Stomach (tissue), 9 donors: Measurements from ENCODE around the gene KRT5. TPM values are rescaled to one million over a fixed set of nuclear protein-coding genes. Genes with fewer than 3 reads are reported as not detected.
A peak's percentile ranks its signal among the peaks of the same experiment; 100 is the strongest.

Experiments
- DNase-seq, 2 donors: peaks; one replicate each; pipeline versions ENCODE4 v3.0.0 to v3.0.0-alpha.2; 2013 to 2019
- H3K27ac ChIP-seq, 5 donors: fragments of 200-600 bp in 4 of 5; sonication (generic) in 4 of 5; one replicate each; pipeline ENCODE4 v1.5.1; 2013 to 2019; ENCODE audit warnings: mild to moderate bottlenecking in 1 of 5, moderate library complexity in 1 of 5
- H3K27me3 ChIP-seq, 3 donors: fragments of 200-600 bp; sonication (generic); one replicate each; pipeline ENCODE4 v1.5.1; 2017 to 2019; ENCODE audit warnings: mixed run types in 1 of 3
- H3K36me3 ChIP-seq, 4 donors: fragments of 200-600 bp; sonication (generic); 1 replicate in 3 of 4; 2 replicates in 1 of 4; pipeline ENCODE4 v1.5.1; 2016 to 2019
- H3K4me1 ChIP-seq, 4 donors: fragments of 200-600 bp; sonication (generic); one replicate each; pipeline ENCODE4 v1.5.1; 2016 to 2019
- H3K4me3 ChIP-seq, 4 donors: fragments of 200-600 bp; sonication (generic) in 3 of 4; one replicate each; pipeline ENCODE4 v1.5.1; 2016 to 2019; ENCODE audit warnings: mild to moderate bottlenecking in 1 of 4
- H3K9me3 ChIP-seq, 4 donors: fragments of 200-600 bp; sonication (generic); one replicate each; pipeline ENCODE4 v1.5.1; 2016 to 2019
- CTCF ChIP-seq, 7 experiments: fragments of 450-650 bp in 4 of 7; fragments of 200-600 bp in 3 of 7; sonication (generic) in 3 of 7; IDR thresholded peaks; one replicate each; pipeline ENCODE4 v1.5.1; 2016 to 2019; ENCODE audit warnings: antibody characterized with exemption in 7 of 7, control low read depth in 2 of 7, mild to moderate bottlenecking in 1 of 7
- EP300 ChIP-seq: sonication (generic); formaldehyde crosslinking; IDR thresholded peaks from one replicate; pipeline ENCODE4 v1.6.1; 2017; ENCODE audit warnings: antibody characterized with exemption
- POLR2A ChIP-seq, 4 donors: fragments of 450-650 bp; IDR thresholded peaks; one replicate each; pipeline ENCODE4 v1.6.1; 2016; ENCODE audit warnings: antibody characterized with exemption in 4 of 4, control low read depth in 2 of 4, mild to moderate bottlenecking in 1 of 4, moderate library complexity in 1 of 4
- POLR2AphosphoS5 ChIP-seq, 3 donors: sonication (generic); formaldehyde crosslinking; IDR thresholded peaks; one replicate each; pipeline ENCODE4 v1.6.1; 2016; ENCODE audit warnings: antibody characterized with exemption in 3 of 3
- WGBS, 5 donors: extraction: QIAGEN DNeasy Blood & Tissue Kit in 3 of 5; methylation state at CpG; one replicate each; pipeline versions ENCODE4 v1.1.5 to v1.1.7; 2013 to 2018; 5-methylcytosine and 5-hydroxymethylcytosine counted together
- intact Hi-C: fragments of 100-400 bp; cut with DNase I; formaldehyde crosslinking; loops from one replicate; pipeline ENCODE4 v1.15.1; 2023; ENCODE audit warnings: low total_unique reads
- polyA plus RNA-seq, 3 donors: library from polyadenylated mRNA; stranded (reverse); fragments of 200-250 nt; gene quantifications; one replicate each; pipeline ENCODE4 v1.2.3, GENCODE V29; 2013
- total RNA-seq, 5 donors: library from RNA; depleted of rRNA; stranded (reverse); fragments of >200 nt; gene quantifications; one replicate each; pipeline versions ENCODE4 v1.1.0 to v1.2.3, GENCODE V29; 2014 to 2016
- donor health status: healthy with polysubstance abuse.
- donor health status: Bipolar disorder and iron deficiency.
- donor health status: healthy.

Gene KRT5
- total and polyA plus RNA-seq, 8 donors = 0.89 to 2,165 (median 9.6) TPM; not detected in 4

DNA sequence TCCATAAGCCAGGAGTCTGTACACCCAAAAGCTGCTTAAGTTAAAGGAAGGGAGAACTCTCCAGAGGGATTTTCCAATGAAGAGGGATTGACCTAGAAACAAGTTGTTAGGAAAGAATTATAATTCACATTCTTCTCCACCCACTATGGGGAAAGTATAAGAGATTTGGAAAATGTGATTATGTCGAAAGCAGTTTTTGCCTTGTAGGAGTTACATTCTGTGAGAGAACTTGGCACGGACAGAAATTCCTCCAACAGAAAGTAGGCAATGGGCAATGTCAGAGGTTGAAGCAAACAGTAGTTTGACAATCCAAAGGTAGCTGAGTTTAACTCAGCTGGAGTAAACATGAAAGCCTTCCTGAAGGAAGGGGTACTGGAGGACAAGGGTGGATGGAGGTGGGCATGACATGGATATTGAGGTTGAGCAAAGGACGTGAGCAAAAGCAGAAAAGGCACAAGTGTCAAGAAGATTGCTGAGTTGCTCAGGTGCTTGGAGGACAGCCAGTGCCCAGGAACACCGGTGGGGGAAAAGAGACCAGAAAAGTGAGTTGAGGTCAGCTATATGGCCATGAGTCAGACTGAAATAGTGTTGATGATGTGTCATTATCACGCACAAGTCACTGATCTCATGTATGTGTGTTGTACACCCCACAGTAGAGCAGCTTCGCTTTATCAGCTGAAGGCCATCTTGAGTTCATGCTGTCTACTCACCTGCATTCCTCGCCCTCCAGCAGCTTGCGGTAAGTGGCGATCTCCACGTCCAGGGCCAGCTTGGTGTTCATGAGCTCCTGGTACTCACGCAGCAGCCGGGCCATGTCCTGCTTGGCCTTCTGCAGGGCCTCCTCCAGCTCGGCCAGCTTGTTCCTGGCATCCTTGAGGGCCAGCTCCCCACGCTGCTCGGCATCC lies 4.0 kb downstream of the KRT5 start:
- peaks cover 0 to 16% (median under 1%) of the 10 kb centered on the region in 4 donors for H3K4me1 ChIP-seq
- H3K27ac ChIP-seq = no peak overlapping the region
- peak in 1 of 2 donors; percentile 28 for DNase-seq
- no peak overlapping the region for H3K4me3 ChIP-seq
- intact Hi-C loops = no loop called here
- peaks cover 0 to 16% (median 0%) of the 10 kb centered on the region in 3 donors for H3K27me3 ChIP-seq
- WGBS, 5 donors = 78 to 82% (median 81%) methylated on average over 15 of the region's 15 CpGs
- TF ChIP-seq POLR2A (IDR thresholded peaks at IDR 0.05) (no peak), EP300 (no peak), POLR2AphosphoS5 (IDR thresholded peaks at IDR 0.05) (no peak), CTCF (IDR thresholded peaks at IDR 0.05) (no peak)
- no peaks in the 10 kb centered on the region for H3K36me3 ChIP-seq
- H3K9me3 ChIP-seq = peaks cover 0 to 3% (median 0%) of the 10 kb centered on the region in 4 donors

- Histone ChIP-seq H3K4me1 (peaks cover 0 to 16% (median 0%) of the 10 kb centered on the region in 4 donors), H3K27me3 (peaks cover 0 to 12% (median 0%) of the 10 kb centered on the region in 3 donors), H3K27ac (no peak overlapping the region), H3K36me3 (no peaks in the 10 kb centered on the region), H3K4me3 (no peak overlapping the region), H3K9me3 (peaks cover 0 to 5% (median 0%) of the 10 kb centered on the region in 4 donors)
- intact Hi-C loops = no loop called here
- 87 to 98% (median 92%) methylated on average over 1 of the region's 1 CpG for WGBS, 5 donors
- DNase-seq = no peak
- TF ChIP-seq POLR2A (IDR thresholded peaks at IDR 0.05) (no peak), POLR2AphosphoS5 (IDR thresholded peaks at IDR 0.05) (no peak), CTCF (IDR thresholded peaks at IDR 0.05) (no peak), EP300 (no peak)
These were observed 4.9 kb downstream of the KRT5 start for GRCh38 chr12:52515319-52515646.

- 89 to 93% (median 92%) methylated on average over 10 to 14 of the region's 14 CpGs for WGBS, 5 donors
- Histone ChIP-seq H3K36me3 (no peaks in the 10 kb centered on the region), H3K4me1 (peaks cover 0 to 16% (median 0%) of the 10 kb centered on the region in 4 donors), H3K27ac (no peak overlapping the region), H3K4me3 (no peak overlapping the region), H3K27me3 (peaks cover 0 to 6% (median 0%) of the 10 kb centered on the region in 3 donors), H3K9me3 (peaks cover 0 to 5% (median 0%) of the 10 kb centered on the region in 4 donors)
- intact Hi-C loops = no loop called here
- no peak for DNase-seq
- TF ChIP-seq EP300 (no peak), POLR2AphosphoS5 (IDR thresholded peaks at IDR 0.05) (no peak), CTCF (IDR thresholded peaks at IDR 0.05) (no peak), POLR2A (IDR thresholded peaks at IDR 0.05) (no peak)
These were observed 5.5 kb downstream of the KRT5 start for GRCh38 chr12:52514471-52515318.

DNA sequence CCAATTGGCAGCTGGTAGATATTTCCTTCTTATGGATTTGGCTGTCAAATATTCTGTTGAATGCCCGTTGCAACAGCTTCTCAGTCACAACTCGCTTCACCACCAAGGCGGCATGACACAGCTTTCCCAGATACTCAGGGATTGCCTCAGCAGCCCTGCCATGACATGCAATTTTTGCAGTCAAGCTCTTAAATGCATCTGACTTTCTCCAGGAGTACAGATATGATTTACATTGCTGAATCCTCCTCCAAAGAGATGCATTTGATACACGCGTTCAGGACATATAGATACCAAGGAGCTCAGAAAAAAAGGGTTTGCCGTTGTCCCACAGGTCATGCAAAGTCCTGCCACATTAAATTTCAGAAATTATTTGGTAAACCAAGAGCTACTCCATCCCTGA lies 6.5 kb downstream of the KRT5 start:
- Histone ChIP-seq H3K9me3 (peaks cover 0 to 5% (median 0%) of the 10 kb centered on the region in 4 donors), H3K27ac (no peak overlapping the region), H3K4me3 (no peak overlapping the region), H3K27me3 (peaks cover 0 to 3% (median 0%) of the 10 kb centered on the region in 3 donors), H3K4me1 (peaks cover 0 to 16% (median 0%) of the 10 kb centered on the region in 4 donors), H3K36me3 (no peaks in the 10 kb centered on the region)
- 81 to 90% (median 86%) methylated on average over 6 of the region's 6 CpGs for WGBS, 5 donors
- no peak for TF ChIP-seq CTCF (IDR thresholded peaks at IDR 0.05)
- TF ChIP-seq POLR2A (IDR thresholded peaks at IDR 0.05) = no peak
- TF ChIP-seq POLR2AphosphoS5 (IDR thresholded peaks at IDR 0.05) = no peak
- no peak for TF ChIP-seq EP300
- DNase-seq = no peak
- intact Hi-C loops = no loop called here
